ENCODE measurements around the gene ATP10A. TPM values are rescaled to one million over a fixed set of nuclear protein-coding genes. Genes with fewer than 3 reads are reported as not detected.

Gene ATP10A
- total and polyA plus RNA-seq, 2 experiments from 2014 or later: 0.75 to 0.77 TPM

GRCh38 chr15:25670621-25671020, 192.5 kb downstream of the ATP10A start:
- H3K4me3 ChIP-seq: no peak overlapping the region
- no peaks in the 10 kb centered on the region for H4K20me1 ChIP-seq (ENCODE audit: insufficient read depth, poor library complexity, severe bottlenecking)
- no peak overlapping the region for H2AFZ ChIP-seq
- no peaks in the 10 kb centered on the region for H3K9me2 ChIP-seq (replicated peaks; ENCODE audit: insufficient read depth)
- H3K27me3 ChIP-seq: no peaks in the 10 kb centered on the region
- H3K4me1 ChIP-seq (ENCODE audit: insufficient read depth): peaks cover 22% of the 10 kb centered on the region
- no peaks in the 10 kb centered on the region for H3K9me3 ChIP-seq (ENCODE audit: low read depth)
- peak overlapping the region; percentile 42 for H3K27ac ChIP-seq
- WGBS (ENCODE audit: low lambda C conversion rate, missing lambda C conversion rate): 18% methylated on average over 6 of the region's 6 CpGs
- no peak for DNase-seq (ENCODE audit: low spot score)
- H3K4me2 ChIP-seq: peak overlapping the region; percentile 74
- H3K36me3 ChIP-seq (replicated peaks; ENCODE audit: insufficient read depth, low read depth): no peaks in the 10 kb centered on the region
- no peaks in the 10 kb centered on the region for H3K79me2 ChIP-seq
- no peak for TF ChIP-seq CTCF (IDR thresholded peaks at IDR 0.05; ENCODE audit: poor library complexity)
- TF ChIP-seq EZH2phosphoT487 (IDR thresholded peaks at IDR 0.05; ENCODE audit: low read depth, severe bottlenecking, unreplicated experiment): no peak

GRCh38 chr15:25670025-25670554, 193.0 kb downstream of the ATP10A start:
- Histone ChIP-seq H3K4me3 (no peak overlapping the region), H3K9me2 (replicated peaks; ENCODE audit: insufficient read depth) (no peaks in the 10 kb centered on the region), H2AFZ (no peak overlapping the region), H3K4me1 (ENCODE audit: insufficient read depth) (peaks cover 22% of the 10 kb centered on the region), H3K36me3 (replicated peaks; ENCODE audit: insufficient read depth, low read depth) (no peaks in the 10 kb centered on the region), H3K79me2 (no peaks in the 10 kb centered on the region), H3K9me3 (ENCODE audit: low read depth) (no peaks in the 10 kb centered on the region), H4K20me1 (ENCODE audit: insufficient read depth, poor library complexity, severe bottlenecking) (no peaks in the 10 kb centered on the region), H3K4me2 (peak overlapping the region; percentile 74), H3K27ac (peak overlapping the region; percentile 42), H3K27me3 (no peaks in the 10 kb centered on the region)
- TF ChIP-seq EZH2phosphoT487 (IDR thresholded peaks at IDR 0.05; ENCODE audit: low read depth, severe bottlenecking, unreplicated experiment) (no peak), CTCF (IDR thresholded peaks at IDR 0.05; ENCODE audit: poor library complexity) (no peak), EZH2 (IDR thresholded peaks at IDR 0.05; ENCODE audit: borderline replicate concordance) (no peak)
- DNase-seq (ENCODE audit: low spot score): peak; percentile 83
- WGBS (ENCODE audit: low lambda C conversion rate, missing lambda C conversion rate): 2% methylated on average over 15 of the region's 15 CpGs

- no peaks in the 10 kb centered on the region for H3K79me2 ChIP-seq
- H3K4me2 ChIP-seq: no peak overlapping the region
- no peaks in the 10 kb centered on the region for H3K9me3 ChIP-seq (ENCODE audit: low read depth)
- H2AFZ ChIP-seq: no peak overlapping the region
- H3K4me1 ChIP-seq (ENCODE audit: insufficient read depth): peaks cover 22% of the 10 kb centered on the region
- TF ChIP-seq EZH2 (IDR thresholded peaks at IDR 0.05; ENCODE audit: borderline replicate concordance): no peak
- no peak for TF ChIP-seq EZH2phosphoT487 (IDR thresholded peaks at IDR 0.05; ENCODE audit: low read depth, severe bottlenecking, unreplicated experiment)
- no peak for TF ChIP-seq CTCF (IDR thresholded peaks at IDR 0.05; ENCODE audit: poor library complexity)
- H3K4me3 ChIP-seq: no peak overlapping the region
- no peaks in the 10 kb centered on the region for H3K36me3 ChIP-seq (replicated peaks; ENCODE audit: insufficient read depth, low read depth)
- H3K9me2 ChIP-seq (replicated peaks; ENCODE audit: insufficient read depth): no peaks in the 10 kb centered on the region
- H3K27me3 ChIP-seq: no peaks in the 10 kb centered on the region
- no peaks in the 10 kb centered on the region for H4K20me1 ChIP-seq (ENCODE audit: insufficient read depth, poor library complexity, severe bottlenecking)
- H3K27ac ChIP-seq: no peak overlapping the region
- DNase-seq (ENCODE audit: low spot score): no peak
- 82% methylated on average over 4 of the region's 4 CpGs for WGBS (ENCODE audit: low lambda C conversion rate, missing lambda C conversion rate)
Observed at GRCh38 chr15:25668901-25669300, 194.2 kb downstream of the ATP10A start.
